ENCODE results near the gene SLC39A2.

SLC39A2 gene

GRCh38 chr14:20970983-20971704, 27.9 kb upstream of the SLC39A2 start:
- CTCF ChIA-PET, result interaction anchor here (0.6 to 1.9 kb wide), 29 partner anchors 8 to 1296 kb away, joined by 3 to 19 read pairs (median 5); partner anchors contain the start of genes APEX1 and OSGEP
- TF ChIP-seq CTCF (conservative IDR thresholded peaks at IDR 0.05; ENCODE audit: low read depth), result peak; percentile 93
- peak overlapping the region; percentile 44 for H3K27ac ChIP-seq

GRCh38 chr14:20971705-20972021, 27.4 kb upstream of the SLC39A2 start:
- ChIA-PET POLR2A (ENCODE audit: low non-redundant PET) (interaction anchor here (1.0 kb wide), 1 partner anchor 116 kb away, joined by 3 read pairs; no protein-coding TSS in a partner anchor), CTCF (interaction anchor here (0.6 to 1.9 kb wide), 18 partner anchors 9 to 628 kb away, joined by 3 to 19 read pairs (median 6); partner anchors contain the start of genes APEX1, OSGEP and PARP2)
- peak overlapping the region; percentile 44 for H3K27ac ChIP-seq
- no peak; the same call in 1 of the 2 replicates for TF ChIP-seq CTCF (conservative IDR thresholded peaks at IDR 0.05; ENCODE audit: low read depth)
- no peak for DNase-seq (ENCODE audit: low spot score)

More at GRCh38 chr14:20970983-20971704, 27.9 kb upstream of the SLC39A2 start:
- peak; percentile 72 for DNase-seq (ENCODE audit: low spot score)
- POLR2A ChIA-PET (ENCODE audit: low non-redundant PET), result interaction anchor here (1.0 kb wide), 1 partner anchor 115 kb away, joined by 3 read pairs; no protein-coding TSS in a partner anchor

- no peak overlapping the region for H3K27ac ChIP-seq
- POLR2A ChIA-PET (ENCODE audit: low non-redundant PET), result no interaction called here
- DNase-seq (ENCODE audit: low spot score), result no peak
- CTCF ChIA-PET, result interaction anchor here (0.6 to 1.1 kb wide), 2 partner anchors 118 to 119 kb away, joined by 3 read pairs; no protein-coding TSS in a partner anchor
- TF ChIP-seq CTCF (conservative IDR thresholded peaks at IDR 0.05; ENCODE audit: low read depth), result no peak
These were observed 25.6 kb upstream of the SLC39A2 start for GRCh38 chr14:20973501-20973900.

GRCh38 chr14:20976291-20976690, 22.8 kb upstream of the SLC39A2 start:
- no peak for TF ChIP-seq CTCF (conservative IDR thresholded peaks at IDR 0.05; ENCODE audit: low read depth)
- POLR2A ChIA-PET (ENCODE audit: low non-redundant PET), result no interaction called here
- CTCF ChIA-PET, result no interaction called here

GRCh38 chr14:20978687-20979086, 20.4 kb upstream of the SLC39A2 start:
- TF ChIP-seq CTCF (conservative IDR thresholded peaks at IDR 0.05; ENCODE audit: low read depth), result no peak
- DNase-seq (ENCODE audit: low spot score), result no peak
- CTCF ChIA-PET, result interaction anchor here (1.0 kb wide), 1 partner anchor 8 kb away, joined by 3 read pairs; no protein-coding TSS in a partner anchor
- H3K27ac ChIP-seq, result no peak overlapping the region
- POLR2A ChIA-PET (ENCODE audit: low non-redundant PET), result no interaction called here

More at GRCh38 chr14:20976291-20976690, 22.8 kb upstream of the SLC39A2 start:
- no peak for DNase-seq (ENCODE audit: low spot score)
- no peak overlapping the region for H3K27ac ChIP-seq

GRCh38 chr14:20980906-20981305, 18.2 kb upstream of the SLC39A2 start:
- no peak for DNase-seq (ENCODE audit: low spot score)
- ChIA-PET POLR2A (ENCODE audit: low non-redundant PET) (no interaction called here), CTCF (interaction anchor here (0.6 to 0.9 kb wide), 2 partner anchors 10 to 71 kb away, joined by 3 read pairs; no protein-coding TSS in a partner anchor)
- no peak overlapping the region for H3K27ac ChIP-seq
- no peak for TF ChIP-seq CTCF (conservative IDR thresholded peaks at IDR 0.05; ENCODE audit: low read depth)
